Measurements from ENCODE around the gene ABR.

The ABR gene

DNA sequence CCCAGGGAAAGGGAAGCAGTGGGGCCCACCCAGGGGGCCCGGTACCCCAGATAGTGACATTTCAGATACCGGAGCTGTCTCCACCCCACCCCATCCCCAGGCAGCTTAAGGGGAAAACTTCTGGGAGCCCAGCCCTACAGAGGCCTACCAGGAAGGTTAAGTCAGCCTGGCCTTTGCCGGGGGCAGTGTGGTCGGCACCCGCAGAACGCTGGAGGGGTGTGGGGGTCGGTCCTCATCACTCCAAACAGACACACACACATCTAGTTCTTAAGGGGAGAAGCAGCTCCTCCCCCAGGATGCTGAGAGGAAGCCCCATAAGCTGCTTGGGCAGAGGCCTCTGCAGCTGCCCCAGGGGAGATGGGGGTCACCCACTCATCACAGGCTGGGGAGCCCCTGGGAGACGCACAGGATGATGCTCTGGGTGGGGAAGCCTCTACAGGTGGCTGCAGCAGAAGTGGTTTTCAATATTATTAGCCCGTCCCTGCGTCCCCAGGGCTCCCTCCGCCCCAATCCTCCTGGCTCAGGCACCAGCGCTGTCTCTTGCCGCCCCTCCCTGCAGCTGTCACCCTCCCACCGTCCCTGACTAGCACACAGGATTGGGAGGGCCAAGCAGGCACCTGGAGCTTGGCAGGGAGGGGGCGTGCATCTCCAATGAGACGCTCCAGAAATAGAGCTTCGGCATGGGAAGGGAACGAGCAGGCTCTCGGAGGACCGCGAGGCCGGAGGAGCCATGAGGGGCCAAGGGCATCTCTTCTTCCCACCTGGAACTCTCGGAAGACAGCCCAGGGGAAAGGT is 1.4 kb upstream of the ABR start:
- no peak for TF ChIP-seq ZFX (IDR thresholded peaks at IDR 0.05; ENCODE audit: borderline replicate concordance)
- TF ChIP-seq, protein P1, sequence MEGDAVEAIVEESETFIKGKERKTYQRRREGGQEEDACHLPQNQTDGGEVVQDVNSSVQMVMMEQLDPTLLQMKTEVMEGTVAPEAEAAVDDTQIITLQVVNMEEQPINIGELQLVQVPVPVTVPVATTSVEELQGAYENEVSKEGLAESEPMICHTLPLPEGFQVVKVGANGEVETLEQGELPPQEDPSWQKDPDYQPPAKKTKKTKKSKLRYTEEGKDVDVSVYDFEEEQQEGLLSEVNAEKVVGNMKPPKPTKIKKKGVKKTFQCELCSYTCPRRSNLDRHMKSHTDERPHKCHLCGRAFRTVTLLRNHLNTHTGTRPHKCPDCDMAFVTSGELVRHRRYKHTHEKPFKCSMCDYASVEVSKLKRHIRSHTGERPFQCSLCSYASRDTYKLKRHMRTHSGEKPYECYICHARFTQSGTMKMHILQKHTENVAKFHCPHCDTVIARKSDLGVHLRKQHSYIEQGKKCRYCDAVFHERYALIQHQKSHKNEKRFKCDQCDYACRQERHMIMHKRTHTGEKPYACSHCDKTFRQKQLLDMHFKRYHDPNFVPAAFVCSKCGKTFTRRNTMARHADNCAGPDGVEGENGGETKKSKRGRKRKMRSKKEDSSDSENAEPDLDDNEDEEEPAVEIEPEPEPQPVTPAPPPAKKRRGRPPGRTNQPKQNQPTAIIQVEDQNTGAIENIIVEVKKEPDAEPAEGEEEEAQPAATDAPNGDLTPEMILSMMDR (IDR thresholded peaks at IDR 0.05), result 0 out of 2 replicates have a peak, but pooled peaks have one; percentile 5

DNA sequence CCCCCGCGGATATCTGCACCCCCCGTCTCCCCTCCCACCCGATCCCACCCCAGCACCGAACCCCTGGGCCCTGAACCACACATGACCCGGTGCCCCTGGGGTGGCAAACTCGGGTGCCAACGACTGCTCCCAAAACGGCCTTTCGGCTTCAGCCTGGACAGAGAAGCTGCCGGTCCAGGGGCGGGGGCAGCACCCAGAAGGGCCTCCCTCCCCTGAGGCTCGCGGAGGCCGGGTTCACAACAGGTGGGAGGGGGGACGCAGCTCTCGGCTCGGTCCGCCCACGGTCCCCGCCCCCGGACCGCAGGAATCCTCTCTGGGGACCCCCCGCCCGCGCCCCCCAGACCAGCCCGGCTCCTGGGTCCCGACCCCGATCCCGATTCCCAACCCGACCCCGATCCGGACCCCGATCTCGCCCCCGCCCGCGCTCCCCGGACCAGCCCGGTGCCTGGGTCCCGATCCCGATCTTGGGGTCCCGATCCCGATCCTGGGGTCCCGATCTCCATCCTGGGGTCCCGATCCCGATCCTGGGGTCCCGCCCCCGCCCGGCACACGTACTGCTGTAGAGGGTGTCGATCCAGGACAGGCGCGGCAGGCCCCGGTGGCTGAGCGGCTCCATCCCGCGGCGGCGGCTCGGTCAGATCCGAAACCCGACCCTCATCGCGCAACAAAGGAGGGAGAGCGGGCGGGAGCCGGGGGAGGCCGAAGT is 516 bp downstream of the ABR start:
- TF ChIP-seq ZFX (IDR thresholded peaks at IDR 0.05; ENCODE audit: borderline replicate concordance), result no peak
- TF ChIP-seq, protein P1 (IDR thresholded peaks at IDR 0.05), result no peak
- no peak overlapping the region for H3K27ac ChIP-seq

More for the DNA sequence above, 1.4 kb upstream of the ABR start:
- H3K27ac ChIP-seq, result no peak overlapping the region

DNA sequence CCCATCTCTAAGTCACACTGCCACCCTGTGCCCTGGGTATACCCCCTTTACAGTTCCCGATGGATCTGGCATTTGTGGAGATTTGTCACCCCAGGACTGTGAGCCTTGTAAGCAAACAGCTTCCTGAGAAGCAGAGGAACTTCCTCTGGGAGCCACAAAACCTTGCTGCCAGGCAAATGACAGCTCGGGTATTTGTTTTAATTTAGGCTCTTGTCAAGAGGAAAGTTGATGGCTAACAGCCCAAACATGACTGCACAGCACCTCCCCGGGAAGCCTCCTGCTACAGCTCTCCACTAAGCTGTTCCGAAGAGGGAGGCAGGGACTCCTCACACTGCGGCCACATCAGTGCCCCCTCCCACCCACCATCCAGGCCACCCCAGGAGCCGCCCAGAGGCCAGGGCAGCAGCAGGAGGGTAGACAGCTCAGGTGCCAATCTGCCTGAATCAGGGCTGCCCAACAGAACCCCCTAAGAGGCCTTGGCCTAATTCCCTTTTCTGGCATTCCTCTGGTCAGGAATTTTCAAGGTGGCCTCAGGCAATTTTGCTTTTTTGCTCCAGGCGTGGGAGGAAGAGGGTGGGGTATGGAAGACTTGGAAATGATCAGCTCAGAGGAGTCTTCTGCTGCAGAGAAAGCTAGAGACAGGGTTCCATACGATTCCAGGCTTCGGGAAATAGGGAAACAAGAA is 2.6 kb downstream of the ABR start:
- TF ChIP-seq ZFX (IDR thresholded peaks at IDR 0.05; ENCODE audit: borderline replicate concordance), result no peak
- TF ChIP-seq, protein P1 (IDR thresholded peaks at IDR 0.05), result no peak

DNA sequence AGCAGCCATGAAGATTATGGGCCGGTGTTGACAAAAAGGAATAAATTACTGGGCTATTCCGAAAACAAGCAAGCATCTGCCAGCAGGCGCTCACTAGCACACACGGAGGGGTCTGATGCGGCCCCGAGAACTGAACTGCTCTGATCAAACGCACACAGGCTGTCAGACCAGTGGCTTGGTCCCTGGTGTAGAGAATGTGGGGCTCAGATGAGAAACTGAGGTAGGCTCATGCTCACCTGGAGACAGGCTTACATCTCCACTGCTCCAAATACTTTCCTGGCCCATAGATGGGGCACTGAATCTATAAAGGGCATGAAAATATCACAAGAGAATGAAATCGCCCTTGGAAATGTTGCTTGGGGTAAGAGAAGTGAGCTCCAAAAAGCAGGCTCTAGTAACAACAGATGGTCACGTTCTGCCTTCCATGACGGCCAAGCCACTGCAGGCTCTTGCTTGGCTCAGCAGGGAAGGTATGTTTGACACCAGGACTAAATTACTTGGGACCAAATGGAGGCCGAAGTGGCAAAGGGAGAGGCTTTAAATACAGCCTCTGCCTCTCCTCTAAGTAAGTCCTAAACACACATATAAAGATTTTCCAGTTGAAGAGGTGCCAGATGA is 5.4 kb downstream of the ABR start:
- H3K27ac ChIP-seq, result no peak overlapping the region
- TF ChIP-seq, protein P1 (IDR thresholded peaks at IDR 0.05), result no peak
- no peak for TF ChIP-seq ZFX (IDR thresholded peaks at IDR 0.05; ENCODE audit: borderline replicate concordance)

More for the DNA sequence above, 2.6 kb downstream of the ABR start:
- no peak overlapping the region for H3K27ac ChIP-seq

DNA sequence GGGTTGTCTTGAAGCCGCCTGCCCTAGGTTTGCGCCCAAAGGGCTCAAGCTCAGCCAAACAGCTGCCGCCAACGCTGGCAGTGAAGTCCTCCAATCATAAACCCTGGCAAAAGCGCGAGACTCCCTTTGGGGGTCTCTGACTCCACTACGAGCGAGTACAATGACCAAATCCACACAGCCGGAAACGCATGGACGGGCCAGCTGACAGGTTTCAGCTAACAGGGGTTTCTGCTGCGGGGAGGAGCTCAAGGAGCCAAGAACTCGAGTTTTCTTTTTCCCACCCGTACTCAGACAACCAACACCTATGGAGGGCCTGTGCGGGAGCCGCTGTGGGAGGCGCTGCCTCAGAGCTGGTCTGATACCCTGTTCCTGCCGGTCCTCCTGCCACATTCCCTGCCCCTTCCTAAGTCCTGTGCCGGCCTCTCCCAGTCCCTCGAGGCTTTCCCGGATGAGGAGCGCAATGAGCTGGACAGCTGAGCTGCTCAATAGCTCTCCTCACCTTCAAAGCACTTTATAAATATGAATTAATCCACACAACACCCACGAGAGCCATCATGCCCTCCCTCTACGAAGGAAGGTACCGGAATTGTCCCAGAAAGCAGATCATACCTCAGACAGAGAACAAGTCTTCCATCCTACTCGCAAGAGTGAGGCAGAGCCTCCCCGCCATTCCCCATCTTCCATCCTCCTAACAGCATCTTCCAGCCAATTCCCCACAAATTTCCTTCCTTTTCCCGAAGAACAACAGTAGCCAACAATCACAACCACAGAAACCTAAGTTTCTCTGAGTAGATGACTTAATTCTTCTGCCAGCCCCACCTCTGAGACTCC is 6.1 kb downstream of the ABR start:
- no peak for TF ChIP-seq ZFX (IDR thresholded peaks at IDR 0.05; ENCODE audit: borderline replicate concordance)
- TF ChIP-seq, protein P1 (IDR thresholded peaks at IDR 0.05), result no peak
- H3K27ac ChIP-seq, result no peak overlapping the region

DNA sequence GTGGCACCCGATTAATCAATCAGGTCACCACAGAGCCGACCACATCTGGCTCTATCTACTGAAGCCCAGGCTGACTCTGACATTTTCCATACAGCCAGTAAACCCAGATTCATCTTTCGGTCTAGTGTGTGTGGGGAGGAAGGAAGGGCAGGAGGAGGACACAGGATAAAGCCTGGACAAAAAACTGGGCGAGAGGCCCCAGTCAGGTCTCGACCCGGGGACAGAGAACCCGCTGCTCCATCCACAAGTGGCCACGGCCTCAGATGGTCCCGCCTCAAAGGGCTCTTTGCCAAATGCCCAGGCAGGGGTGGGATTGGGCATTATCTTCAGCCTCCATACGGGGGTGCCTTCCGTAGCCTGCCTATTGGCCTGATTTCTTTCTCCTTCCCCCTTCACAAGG is 7.8 kb downstream of the ABR start:
- H3K27ac ChIP-seq, result no peak overlapping the region
- TF ChIP-seq, protein P1 (IDR thresholded peaks at IDR 0.05), result no peak
- no peak for TF ChIP-seq ZFX (IDR thresholded peaks at IDR 0.05; ENCODE audit: borderline replicate concordance)

Measured in 22Rv1 (cell line).